K562 (cell line): Measurements from ENCODE around the gene DCAF10. TPM values are rescaled to one million over a fixed set of nuclear protein-coding genes. Genes with fewer than 3 reads are reported as not detected.

Experiments
- BCOR ChIP-seq: fragments of 450-650 bp; IDR thresholded peaks from 2 replicates; pipeline ENCODE4 v1.6.1; 2016
- CREM ChIP-seq: IDR thresholded peaks from 2 replicates; pipeline ENCODE4 v1.6.1; 2014; ENCODE audit warnings: antibody characterized with exemption, low read depth
- E2F3 ChIP-seq: fragments of 250-450 bp; sonication (Bioruptor Pico); IDR thresholded peaks from 2 replicates; pipeline ENCODE4 v1.4.0; 2020; ENCODE audit warnings: mild to moderate bottlenecking
- GABPA ChIP-seq: fragments of 200-800 bp; sonication (Bioruptor generic); conservative IDR thresholded peaks from 2 replicates; pipeline ENCODE4 v1.6.1; 2016; ENCODE audit warnings: low read depth, missing genetic modification characterization, missing compliant biosample characterization
- HMBOX1 ChIP-seq: sonication (generic); IDR thresholded peaks from 2 replicates; pipeline ENCODE4 v1.6.1; 2016
- MTA2 ChIP-seq: fragments of 450-650 bp; IDR thresholded peaks from 2 replicates; pipeline ENCODE4 v1.6.1; 2016; ENCODE audit warnings: low read depth
- MTA3 ChIP-seq: fragments of 450-650 bp; formaldehyde crosslinking; IDR thresholded peaks from 2 replicates; pipeline ENCODE4 v1.6.1; 2017; ENCODE audit warnings: mild to moderate bottlenecking, borderline replicate concordance
- MYBL2 ChIP-seq, 2 experiments: fragments of 450-650 bp in 1 of 2; sonication (generic) in 1 of 2; formaldehyde crosslinking in 1 of 2; IDR thresholded peaks; 2 replicates each; pipeline versions ENCODE4 v1.6.1 to v1.8.1; 2017 to 2022; ENCODE audit warnings: borderline replicate concordance in 1 of 2, inconsistent platforms in 1 of 2, low read depth in 1 of 2, mild to moderate bottlenecking in 1 of 2, missing genetic modification reagents in 1 of 2, moderate library complexity in 1 of 2
- NFATC3 ChIP-seq: fragments of 450-650 bp; IDR thresholded peaks from 2 replicates; pipeline ENCODE4 v1.6.1; 2017; ENCODE audit warnings: mild to moderate bottlenecking
- NFYB ChIP-seq: IDR thresholded peaks from 2 replicates; pipeline ENCODE4 v1.6.1; 2011; ENCODE audit warnings: mild to moderate bottlenecking, moderate library complexity; ENCODE audit not compliant: insufficient read length; ENCODE audit errors: extremely low read depth
- NR4A1 ChIP-seq, 2 experiments: fragments of 250-450 bp in 1 of 2; fragments of 450-650 bp in 1 of 2; sonication (Bioruptor Pico) in 1 of 2; IDR thresholded peaks; 2 replicates each; pipeline versions ENCODE4 v1.4.0 to v1.6.1; 2016 to 2020; ENCODE audit warnings: mild to moderate bottlenecking in 2 of 2, missing compliant biosample characterization in 1 of 2, missing genetic modification characterization in 1 of 2, moderate library complexity in 1 of 2
- PHTF2 ChIP-seq: fragments of 250-450 bp; sonication (Bioruptor Pico); IDR thresholded peaks from 2 replicates; pipeline ENCODE4 v1.5.0; 2021; ENCODE audit warnings: mild to moderate bottlenecking
- POLR3A ChIP-seq: IDR thresholded peaks from 2 replicates; pipeline ENCODE4 v1.6.1; 2011; ENCODE audit warnings: borderline replicate concordance, mild to moderate bottlenecking, moderate library complexity; ENCODE audit not compliant: insufficient read length, insufficient read depth; ENCODE audit errors: extremely low read depth
- SAP30 ChIP-seq: fragments of 200-600 bp; sonication (generic); IDR thresholded peaks from 2 replicates; pipeline ENCODE4 v1.6.1; 2012; ENCODE audit warnings: borderline replicate concordance, low read depth, mild to moderate bottlenecking, moderate library complexity, low read length, control low read depth, inconsistent platforms; ENCODE audit not compliant: insufficient read depth, poor library complexity, severe bottlenecking
- SIN3A ChIP-seq, 2 experiments: fragments of 150-350 bp in 1 of 2; IDR thresholded peaks; 2 replicates each; pipeline ENCODE4 v1.6.1; 2011 to 2016; ENCODE audit warnings: borderline replicate concordance in 2 of 2, low read depth in 2 of 2, low read length in 2 of 2, mild to moderate bottlenecking in 2 of 2, moderate library complexity in 2 of 2; ENCODE audit not compliant: control insufficient read depth in 1 of 2
- TAF1 ChIP-seq: IDR thresholded peaks from 2 replicates; pipeline ENCODE4 v1.6.1; 2011; ENCODE audit warnings: mild to moderate bottlenecking, low read length, moderate library complexity; ENCODE audit not compliant: insufficient read depth, control insufficient read depth, severe bottlenecking; ENCODE audit errors: extremely low read depth
- ZNF398 ChIP-seq: fragments of 250-450 bp; sonication (Bioruptor Pico); IDR thresholded peaks from 2 replicates; pipeline ENCODE4 v1.8.0; 2021; ENCODE audit warnings: moderate library complexity, mild to moderate bottlenecking, inconsistent platforms
- polyA plus RNA-seq, 8 experiments: library from polyadenylated mRNA; depleted of rRNA in 4 of 8; stranded (reverse) in 5 of 8; unstranded in 3 of 8; fragments of >200 nt; fragmentation: Nextera tagmentation in 2 of 8; fragmentation: Illumina TruSeq in 1 of 8; extraction: Ambion mirVana in 2 of 8; extraction: Trizol in 1 of 8; gene quantifications; 2 replicates each; pipeline versions ENCODE4 v1.2.1 to v1.2.3, GENCODE V29; 2011 to 2014; ENCODE audit warnings: inconsistent platforms in 1 of 8, missing spikeins in 1 of 8
- total RNA-seq, 7 experiments: library from RNA; depleted of rRNA in 6 of 7; stranded (reverse); fragments of >200 nt in 6 of 7; fragmentation: Illumina TruSeq in 2 of 7; extraction: Trizol in 2 of 7; gene quantifications; 2 replicates each; pipeline versions ENCODE4 v1.2.1 to v1.2.3, GENCODE V29; 2011 to 2021; ENCODE audit warnings: low replicate concordance in 1 of 7
- TF ChIP-seq, protein P1 (sequence below): sonication (generic); formaldehyde crosslinking; IDR thresholded peaks from 2 replicates; pipeline ENCODE4 v1.9.0; 2022; ENCODE audit warnings: mild to moderate bottlenecking, missing genetic modification reagents
- TF ChIP-seq, protein P2 (sequence below), 2 experiments: fragments of 450-650 bp; IDR thresholded peaks; 2 replicates each; pipeline ENCODE4 v1.6.1; 2018; ENCODE audit warnings: mild to moderate bottlenecking in 2 of 2, low read depth in 1 of 2; ENCODE audit not compliant: partially characterized antibody in 2 of 2

DCAF10 gene
- total and polyA plus RNA-seq, 9 of the 15 experiments (the other 6 are each of a cell fraction or from before 2014, with no cell fraction given): 6.8 to 40.1 (median 16.9) TPM

GRCh38 chr9:37800631-37801286 lies at the start of gene DCAF10 (continued):
- TF ChIP-seq GABPA (tag) (peak; percentile 100), CREM (peak; percentile 84), MTA3 (peak; percentile 97), HMBOX1 (no peak), NFYB (no peak), BCOR (peak; percentile 67; the same call in 1 of the 2 replicates), SIN3A (IDR thresholded peaks at IDR 0.05; ENCODE audit: borderline replicate concordance in 2 of 2, control insufficient read depth in 1 of 2, low read depth in 2 of 2, low read length in 2 of 2) (peak; percentile 84 to 91; a peak in 3 of 4 replicates), E2F3 (CRISPR knock-in tag) (no peak), MTA2 (no peak; the same call in 1 of the 2 replicates), NFATC3 (no peak), PHTF2 (CRISPR knock-in tag) (no peak), NR4A1 (CRISPR knock-in tag; IDR thresholded peaks at IDR 0.05) (no peak), NR4A1 (tag; IDR thresholded peaks at IDR 0.05) (no peak), SAP30 (no peak), ZNF398 (CRISPR knock-in tag) (no peak), TAF1 (peak; percentile 98), POLR3A (no peak), MYBL2 (IDR thresholded peaks at IDR 0.05; ENCODE audit: low read depth) (no peak), MYBL2 (CRISPR knock-in tag; IDR thresholded peaks at IDR 0.05; ENCODE audit: borderline replicate concordance) (no peak; the same call in 1 of the 2 replicates)
- TF ChIP-seq, protein P1, sequence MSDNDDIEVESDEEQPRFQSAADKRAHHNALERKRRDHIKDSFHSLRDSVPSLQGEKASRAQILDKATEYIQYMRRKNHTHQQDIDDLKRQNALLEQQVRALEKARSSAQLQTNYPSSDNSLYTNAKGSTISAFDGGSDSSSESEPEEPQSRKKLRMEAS (CRISPR knock-in tag): peak; percentile 75
- TF ChIP-seq, protein P2, sequence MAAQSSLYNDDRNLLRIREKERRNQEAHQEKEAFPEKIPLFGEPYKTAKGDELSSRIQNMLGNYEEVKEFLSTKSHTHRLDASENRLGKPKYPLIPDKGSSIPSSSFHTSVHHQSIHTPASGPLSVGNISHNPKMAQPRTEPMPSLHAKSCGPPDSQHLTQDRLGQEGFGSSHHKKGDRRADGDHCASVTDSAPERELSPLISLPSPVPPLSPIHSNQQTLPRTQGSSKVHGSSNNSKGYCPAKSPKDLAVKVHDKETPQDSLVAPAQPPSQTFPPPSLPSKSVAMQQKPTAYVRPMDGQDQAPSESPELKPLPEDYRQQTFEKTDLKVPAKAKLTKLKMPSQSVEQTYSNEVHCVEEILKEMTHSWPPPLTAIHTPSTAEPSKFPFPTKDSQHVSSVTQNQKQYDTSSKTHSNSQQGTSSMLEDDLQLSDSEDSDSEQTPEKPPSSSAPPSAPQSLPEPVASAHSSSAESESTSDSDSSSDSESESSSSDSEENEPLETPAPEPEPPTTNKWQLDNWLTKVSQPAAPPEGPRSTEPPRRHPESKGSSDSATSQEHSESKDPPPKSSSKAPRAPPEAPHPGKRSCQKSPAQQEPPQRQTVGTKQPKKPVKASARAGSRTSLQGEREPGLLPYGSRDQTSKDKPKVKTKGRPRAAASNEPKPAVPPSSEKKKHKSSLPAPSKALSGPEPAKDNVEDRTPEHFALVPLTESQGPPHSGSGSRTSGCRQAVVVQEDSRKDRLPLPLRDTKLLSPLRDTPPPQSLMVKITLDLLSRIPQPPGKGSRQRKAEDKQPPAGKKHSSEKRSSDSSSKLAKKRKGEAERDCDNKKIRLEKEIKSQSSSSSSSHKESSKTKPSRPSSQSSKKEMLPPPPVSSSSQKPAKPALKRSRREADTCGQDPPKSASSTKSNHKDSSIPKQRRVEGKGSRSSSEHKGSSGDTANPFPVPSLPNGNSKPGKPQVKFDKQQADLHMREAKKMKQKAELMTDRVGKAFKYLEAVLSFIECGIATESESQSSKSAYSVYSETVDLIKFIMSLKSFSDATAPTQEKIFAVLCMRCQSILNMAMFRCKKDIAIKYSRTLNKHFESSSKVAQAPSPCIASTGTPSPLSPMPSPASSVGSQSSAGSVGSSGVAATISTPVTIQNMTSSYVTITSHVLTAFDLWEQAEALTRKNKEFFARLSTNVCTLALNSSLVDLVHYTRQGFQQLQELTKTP (IDR thresholded peaks at IDR 0.05; ENCODE audit: low read depth in 1 of 2, partially characterized antibody in 2 of 2): no peak
